Measurements from ENCODE around the gene NUBPL.

DNA sequence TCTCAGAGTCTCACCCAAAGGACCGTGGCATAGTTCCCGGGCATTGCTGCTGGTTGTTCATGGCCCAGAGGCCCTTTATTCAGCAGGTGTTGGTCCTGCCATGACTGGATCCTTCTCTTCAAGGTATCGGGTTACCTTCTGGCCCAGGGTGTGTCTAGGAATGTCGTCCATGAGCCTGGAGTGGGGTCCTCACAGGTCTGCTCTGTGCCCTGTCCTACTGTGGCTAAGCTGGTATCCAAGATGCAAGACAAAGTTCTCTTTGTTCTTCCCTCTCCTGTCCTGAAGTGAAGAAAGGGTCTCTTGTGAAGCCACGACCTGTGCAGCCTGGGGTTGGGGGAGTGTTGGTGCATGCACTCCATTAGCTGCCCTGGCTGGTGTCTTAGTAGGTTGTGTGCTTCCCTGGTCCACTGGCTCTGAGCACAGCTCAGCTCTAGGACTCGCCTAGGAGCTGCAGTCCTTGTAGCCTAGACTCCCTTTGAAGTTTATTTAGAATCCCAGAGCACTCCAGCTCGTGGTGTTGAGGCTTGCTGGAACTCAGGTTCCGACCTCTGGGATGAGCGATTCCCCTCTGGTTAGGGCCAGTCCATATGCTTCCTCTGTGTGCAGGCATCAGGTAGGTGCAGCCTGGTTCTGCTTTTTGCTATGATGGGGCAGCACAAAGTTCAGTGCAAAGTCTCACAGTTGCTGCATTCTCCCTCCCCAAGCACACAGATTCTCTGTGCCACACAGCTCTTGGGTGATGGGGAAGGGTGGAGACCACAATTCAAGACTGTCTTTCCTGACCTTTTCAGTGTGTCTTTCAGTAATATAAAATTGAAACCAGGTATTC is 117.4 kb downstream of the NUBPL start:
- TF ChIP-seq, protein P1, sequence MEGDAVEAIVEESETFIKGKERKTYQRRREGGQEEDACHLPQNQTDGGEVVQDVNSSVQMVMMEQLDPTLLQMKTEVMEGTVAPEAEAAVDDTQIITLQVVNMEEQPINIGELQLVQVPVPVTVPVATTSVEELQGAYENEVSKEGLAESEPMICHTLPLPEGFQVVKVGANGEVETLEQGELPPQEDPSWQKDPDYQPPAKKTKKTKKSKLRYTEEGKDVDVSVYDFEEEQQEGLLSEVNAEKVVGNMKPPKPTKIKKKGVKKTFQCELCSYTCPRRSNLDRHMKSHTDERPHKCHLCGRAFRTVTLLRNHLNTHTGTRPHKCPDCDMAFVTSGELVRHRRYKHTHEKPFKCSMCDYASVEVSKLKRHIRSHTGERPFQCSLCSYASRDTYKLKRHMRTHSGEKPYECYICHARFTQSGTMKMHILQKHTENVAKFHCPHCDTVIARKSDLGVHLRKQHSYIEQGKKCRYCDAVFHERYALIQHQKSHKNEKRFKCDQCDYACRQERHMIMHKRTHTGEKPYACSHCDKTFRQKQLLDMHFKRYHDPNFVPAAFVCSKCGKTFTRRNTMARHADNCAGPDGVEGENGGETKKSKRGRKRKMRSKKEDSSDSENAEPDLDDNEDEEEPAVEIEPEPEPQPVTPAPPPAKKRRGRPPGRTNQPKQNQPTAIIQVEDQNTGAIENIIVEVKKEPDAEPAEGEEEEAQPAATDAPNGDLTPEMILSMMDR (IDR thresholded peaks at IDR 0.05; ENCODE audit: low read depth, low read length, poor library complexity, severe bottlenecking) = no peak
- no peak for TF ChIP-seq EZH2phosphoT487 (IDR thresholded peaks at IDR 0.05; ENCODE audit: borderline replicate concordance, low read length)

All from DOHH2 (cell line).